OCI-LY1 (cell line): ENCODE data around the gene TSPAN10.

Experiments used
- H2AFZ ChIP-seq: fragments of 200-600 bp; sonication (generic), shearing (Covaris generic); 2 replicates; pipeline ENCODE4 v1.6.0; 2014; ENCODE audit warnings: antibody characterized with exemption, mild to moderate bottlenecking, low read length
- H3F3A ChIP-seq: fragments of 200-600 bp; sonication (generic), shearing (Covaris generic); 2 replicates; pipeline ENCODE4 v1.6.0; 2014; ENCODE audit warnings: mild to moderate bottlenecking, antibody characterized with exemption, low read length, moderate library complexity; ENCODE audit not compliant: insufficient read depth
- H3K27ac ChIP-seq: fragments of 200-600 bp; sonication (generic); 2 replicates; pipeline ENCODE4 v1.5.1; 2014; ENCODE audit warnings: low read length, mixed run types, mild to moderate bottlenecking, low read depth; ENCODE audit not compliant: poor library complexity, severe bottlenecking
- H3K27me3 ChIP-seq: fragments of 200-600 bp; sonication (generic); 2 replicates; pipeline ENCODE4 v1.6.0; 2014; ENCODE audit warnings: antibody characterized with exemption, mild to moderate bottlenecking, low read length, moderate library complexity; ENCODE audit not compliant: insufficient read depth
- H3K36me3 ChIP-seq: fragments of 200-600 bp; sonication (generic); 2 replicates; pipeline ENCODE4 v1.6.1; 2014; ENCODE audit warnings: mild to moderate bottlenecking, antibody characterized with exemption, low read length, moderate library complexity, mixed read lengths; ENCODE audit not compliant: insufficient read depth
- H3K4me1 ChIP-seq: fragments of 200-600 bp; sonication (generic); 2 replicates; pipeline ENCODE4 v1.5.1; 2014; ENCODE audit warnings: mild to moderate bottlenecking, low read length, moderate library complexity; ENCODE audit not compliant: insufficient read depth, severe bottlenecking
- H3K4me2 ChIP-seq: fragments of 200-600 bp; sonication (generic), shearing (Covaris generic); 2 replicates; pipeline ENCODE4 v1.6.1; 2014; ENCODE audit warnings: low read length
- H3K4me3 ChIP-seq: fragments of 200-600 bp; sonication (generic); 2 replicates; pipeline ENCODE4 v1.5.1; 2014; ENCODE audit warnings: low read length, low read depth, mild to moderate bottlenecking, mixed read lengths; ENCODE audit not compliant: poor library complexity, severe bottlenecking
- H3K79me2 ChIP-seq: fragments of 200-600 bp; shearing (Covaris generic); 2 replicates; pipeline ENCODE4 v1.6.1; 2016; ENCODE audit warnings: mixed run types, low read length, mixed read lengths; ENCODE audit not compliant: insufficient read depth
- H3K9ac ChIP-seq: fragments of 200-600 bp; sonication (generic), shearing (Covaris generic); 2 replicates; pipeline ENCODE4 v1.6.1; 2014; ENCODE audit warnings: mild to moderate bottlenecking, low read length, mixed read lengths
- H3K9me2 ChIP-seq: fragments of 200-600 bp; sonication (generic), shearing (Covaris generic); 2 replicates; pipeline ENCODE4 v1.6.1; 2014; ENCODE audit warnings: low read depth, mild to moderate bottlenecking, low read length, mixed read lengths
- H3K9me3 ChIP-seq: fragments of 200-600 bp; shearing (Covaris generic); 2 replicates; pipeline ENCODE4 v1.6.1; 2014; ENCODE audit warnings: low read length, mixed read lengths
- H4K20me1 ChIP-seq: fragments of 200-600 bp; sonication (generic), shearing (Covaris generic); 2 replicates; pipeline ENCODE4 v1.6.0; 2016; ENCODE audit warnings: mild to moderate bottlenecking, low read length; ENCODE audit not compliant: insufficient read depth
- EZH2 ChIP-seq: fragments of 200-600 bp; sonication (generic), shearing (Covaris generic); IDR thresholded peaks from 2 replicates; pipeline ENCODE4 v1.8.0; 2017; ENCODE audit warnings: borderline replicate concordance, mixed run types, mild to moderate bottlenecking, antibody characterized with exemption, low read length, moderate library complexity, mixed read lengths
- TF ChIP-seq, protein P1 (sequence below): fragments of 200-600 bp; sonication (generic), shearing (Covaris generic); IDR thresholded peaks from 2 replicates; pipeline ENCODE4 v1.5.1; 2017; ENCODE audit warnings: mild to moderate bottlenecking, antibody characterized with exemption, low read length, moderate library complexity, mixed read lengths

Gene TSPAN10

DNA sequence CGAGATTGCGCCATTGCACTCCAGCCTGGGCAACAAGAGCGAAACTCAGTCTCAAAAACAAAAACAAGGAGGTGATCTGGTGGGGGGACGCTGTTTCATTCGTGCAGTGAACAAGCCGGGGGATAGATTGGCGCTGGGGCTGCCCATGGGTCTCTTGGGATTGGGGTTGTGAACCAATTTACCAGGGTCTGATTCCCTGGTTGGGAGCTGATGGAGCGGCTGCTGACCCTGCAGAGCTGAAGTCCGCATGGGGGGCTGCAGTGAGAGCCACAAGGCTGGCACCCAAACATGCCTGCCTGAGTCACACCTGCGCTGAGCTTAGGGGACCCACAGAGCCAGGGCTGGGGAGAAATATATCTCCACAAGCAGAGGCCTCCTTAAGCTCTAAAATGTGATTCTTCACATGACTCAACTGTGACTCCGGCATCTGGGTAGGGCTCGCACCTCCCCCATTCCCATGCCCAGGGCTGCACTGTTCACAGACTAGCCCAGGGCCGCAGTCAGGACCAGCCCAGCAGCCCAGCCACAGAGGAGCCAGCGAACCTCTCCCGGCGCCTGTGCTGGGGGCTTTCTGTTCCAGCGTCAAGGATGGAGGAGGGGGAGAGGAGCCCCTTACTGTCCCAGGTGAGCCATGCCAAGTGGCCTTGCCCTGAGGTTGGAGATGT lies 5.0 kb downstream of the TSPAN10 start:
- no peak overlapping the region for H3K27ac ChIP-seq
- TF ChIP-seq, protein P1, sequence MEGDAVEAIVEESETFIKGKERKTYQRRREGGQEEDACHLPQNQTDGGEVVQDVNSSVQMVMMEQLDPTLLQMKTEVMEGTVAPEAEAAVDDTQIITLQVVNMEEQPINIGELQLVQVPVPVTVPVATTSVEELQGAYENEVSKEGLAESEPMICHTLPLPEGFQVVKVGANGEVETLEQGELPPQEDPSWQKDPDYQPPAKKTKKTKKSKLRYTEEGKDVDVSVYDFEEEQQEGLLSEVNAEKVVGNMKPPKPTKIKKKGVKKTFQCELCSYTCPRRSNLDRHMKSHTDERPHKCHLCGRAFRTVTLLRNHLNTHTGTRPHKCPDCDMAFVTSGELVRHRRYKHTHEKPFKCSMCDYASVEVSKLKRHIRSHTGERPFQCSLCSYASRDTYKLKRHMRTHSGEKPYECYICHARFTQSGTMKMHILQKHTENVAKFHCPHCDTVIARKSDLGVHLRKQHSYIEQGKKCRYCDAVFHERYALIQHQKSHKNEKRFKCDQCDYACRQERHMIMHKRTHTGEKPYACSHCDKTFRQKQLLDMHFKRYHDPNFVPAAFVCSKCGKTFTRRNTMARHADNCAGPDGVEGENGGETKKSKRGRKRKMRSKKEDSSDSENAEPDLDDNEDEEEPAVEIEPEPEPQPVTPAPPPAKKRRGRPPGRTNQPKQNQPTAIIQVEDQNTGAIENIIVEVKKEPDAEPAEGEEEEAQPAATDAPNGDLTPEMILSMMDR = no peak
- TF ChIP-seq EZH2 = no peak
- no peak overlapping the region for H3K4me3 ChIP-seq
- H3K9me2 ChIP-seq = no peaks in the 10 kb centered on the region
- no peaks in the 10 kb centered on the region for H4K20me1 ChIP-seq
- no peak overlapping the region for H3K9ac ChIP-seq
- peaks cover 6% of the 10 kb centered on the region; the same call in 1 of the 2 replicates for H3K27me3 ChIP-seq
- no peak overlapping the region for H3K4me2 ChIP-seq
- no peaks in the 10 kb centered on the region for H3K9me3 ChIP-seq
- no peaks in the 10 kb centered on the region for H3K36me3 ChIP-seq
- no peak overlapping the region for H2AFZ ChIP-seq
- H3K79me2 ChIP-seq = no peaks in the 10 kb centered on the region
- H3K4me1 ChIP-seq = no peaks in the 10 kb centered on the region
- H3F3A ChIP-seq = no peaks in the 10 kb centered on the region

DNA sequence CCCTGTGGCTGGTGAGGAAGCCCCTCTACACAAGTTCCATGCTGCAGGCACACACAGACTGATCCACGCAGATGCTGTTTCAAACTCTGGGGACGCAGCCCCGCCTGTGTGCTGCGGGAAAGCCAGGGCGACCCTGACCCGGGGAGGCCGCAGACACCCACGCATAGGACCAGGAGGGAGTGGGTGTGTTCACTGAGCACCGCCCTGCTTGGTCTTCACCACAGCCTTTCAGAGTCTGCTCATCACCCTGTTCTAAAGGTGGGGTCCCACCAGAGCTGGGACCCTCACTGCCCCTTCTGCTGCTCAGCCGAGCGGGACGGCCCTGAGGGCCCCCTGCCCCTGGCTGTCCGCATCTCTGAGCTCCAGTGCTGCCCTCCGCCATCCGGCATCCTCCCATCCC lies 7.5 kb downstream of the TSPAN10 start:
- H2AFZ ChIP-seq = no peak overlapping the region

DNA sequence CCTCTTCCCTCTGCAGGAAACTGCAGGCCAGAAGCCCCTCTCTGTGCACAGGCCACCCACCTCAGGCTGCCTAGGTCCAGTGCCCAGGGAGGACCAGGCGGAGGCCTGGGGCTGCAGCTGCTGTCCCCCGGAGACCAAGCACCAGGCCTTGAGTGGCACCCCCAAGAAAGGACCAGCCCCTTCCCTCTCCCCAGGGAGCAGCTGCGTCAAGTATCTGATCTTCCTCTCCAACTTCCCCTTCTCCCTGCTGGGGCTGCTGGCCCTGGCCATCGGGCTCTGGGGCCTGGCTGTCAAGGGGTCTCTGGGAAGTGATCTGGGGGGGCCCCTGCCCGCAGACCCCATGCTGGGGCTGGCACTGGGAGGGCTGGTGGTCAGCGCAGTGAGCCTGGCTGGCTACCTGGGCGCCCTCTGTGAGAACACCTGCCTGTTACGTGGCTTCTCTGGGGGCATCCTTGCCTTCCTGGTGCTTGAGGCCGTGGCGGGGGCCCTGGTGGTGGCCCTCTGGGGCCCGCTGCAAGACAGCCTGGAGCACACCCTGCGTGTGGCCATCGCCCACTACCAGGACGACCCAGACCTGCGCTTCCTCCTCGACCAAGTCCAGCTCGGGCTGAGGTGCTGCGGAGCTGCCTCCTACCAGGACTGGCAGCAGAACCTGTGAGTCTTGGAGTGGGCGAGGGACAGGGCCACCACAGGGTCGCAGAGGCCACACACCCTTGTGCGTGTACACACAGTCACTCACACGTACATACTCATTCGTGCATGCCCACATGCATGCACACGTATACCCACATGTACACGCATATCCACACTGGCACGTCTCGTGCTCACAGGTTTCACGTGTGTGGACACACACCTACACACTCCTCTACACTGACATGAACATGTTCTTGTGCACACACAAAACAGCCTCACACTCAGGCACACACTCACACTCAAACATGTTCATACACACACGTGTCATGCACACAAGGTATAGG lies 8.3 kb downstream of the TSPAN10 start:
- Histone ChIP-seq H3K79me2 (no peaks in the 10 kb centered on the region), H3K9ac (no peak overlapping the region), H3K27ac (no peak overlapping the region), H3K9me2 (no peaks in the 10 kb centered on the region), H2AFZ (no peak overlapping the region), H3K36me3 (no peaks in the 10 kb centered on the region; the same call in 1 of the 2 replicates), H3K27me3 (peaks cover 10% of the 10 kb centered on the region; the same call in 1 of the 2 replicates), H3K4me1 (no peaks in the 10 kb centered on the region), H3K4me3 (no peak overlapping the region), H3K9me3 (no peaks in the 10 kb centered on the region), H3K4me2 (no peak overlapping the region), H4K20me1 (no peaks in the 10 kb centered on the region), H3F3A (no peaks in the 10 kb centered on the region)
- TF ChIP-seq, protein P1 = no peak
- no peak for TF ChIP-seq EZH2

More for the DNA sequence above, 7.5 kb downstream of the TSPAN10 start:
- no peak overlapping the region for H3K4me2 ChIP-seq
- H3K79me2 ChIP-seq = no peaks in the 10 kb centered on the region
- no peaks in the 10 kb centered on the region for H3K4me1 ChIP-seq
- H3K27ac ChIP-seq = no peak overlapping the region
- TF ChIP-seq, protein P1 = no peak
- no peak for TF ChIP-seq EZH2
- peaks cover 9% of the 10 kb centered on the region; the same call in 1 of the 2 replicates for H3K27me3 ChIP-seq
- H3K36me3 ChIP-seq = no peaks in the 10 kb centered on the region; the same call in 1 of the 2 replicates
- H4K20me1 ChIP-seq = no peaks in the 10 kb centered on the region
- H3K9ac ChIP-seq = no peak overlapping the region
- no peaks in the 10 kb centered on the region for H3F3A ChIP-seq
- H3K9me3 ChIP-seq = no peaks in the 10 kb centered on the region
- no peaks in the 10 kb centered on the region for H3K9me2 ChIP-seq
- no peak overlapping the region for H3K4me3 ChIP-seq
